Left ventricle myocardium inferior (tissue), 1 donor: ENCODE data around the gene LRP1B. TPM values are rescaled to one million over a fixed set of nuclear protein-coding genes. Genes with fewer than 3 reads are reported as not detected.
"Not testable (repeated sequence)": the region's sequence is repeated elsewhere in the genome, so short reads cannot be mapped to it uniquely, and the experiment has no call there.

Experiments
- DNase-seq: peaks from one replicate; pipeline ENCODE4 v3.0.0-alpha.2; 2020
- H3K27ac ChIP-seq: fragments of 200-600 bp; replicated peaks from 2 replicates; pipeline ENCODE4 v1.8.0; 2021
- H3K27me3 ChIP-seq: fragments of 200-600 bp; 2 replicates; pipeline ENCODE4 v1.8.0; 2021; ENCODE audit warnings: low read depth
- H3K36me3 ChIP-seq: fragments of 200-600 bp; 2 replicates; pipeline ENCODE4 v1.8.0; 2021
- H3K4me1 ChIP-seq: fragments of 200-600 bp; 2 replicates; pipeline ENCODE4 v1.8.0; 2021
- H3K4me3 ChIP-seq: fragments of 200-600 bp; 2 replicates; pipeline ENCODE4 v1.8.0; 2021; ENCODE audit warnings: mild to moderate bottlenecking, moderate library complexity
- H3K9me3 ChIP-seq: fragments of 200-600 bp; replicated peaks from 2 replicates; pipeline ENCODE4 v1.8.0; 2021
- intact Hi-C: fragments of 100-400 bp; cut with micrococcal nuclease; formaldehyde crosslinking; loops from one replicate; pipeline ENCODE4 v1.11.0; 2022
- total RNA-seq: library from RNA; stranded (reverse); fragmentation: NEBNext Ultra II Directional; extraction: Animal tissue kit (Norgen Biotek cat#: 25700); gene quantifications from one replicate; pipeline ENCODE4 v1.2.1, GENCODE V29; 2021
- TF ChIP-seq, protein P1 (sequence below): fragments of 200-600 bp; IDR thresholded peaks from 2 replicates; pipeline ENCODE4 v1.8.0; 2021; ENCODE audit warnings: antibody characterized with exemption, mild to moderate bottlenecking, borderline replicate concordance
- donor health status: DM: no; HTN: yes; CAD: no; lungs with severe emphysema.

LRP1B gene
- total RNA-seq, 1 donor from 2014 or later, result 0.08 TPM

DNA sequence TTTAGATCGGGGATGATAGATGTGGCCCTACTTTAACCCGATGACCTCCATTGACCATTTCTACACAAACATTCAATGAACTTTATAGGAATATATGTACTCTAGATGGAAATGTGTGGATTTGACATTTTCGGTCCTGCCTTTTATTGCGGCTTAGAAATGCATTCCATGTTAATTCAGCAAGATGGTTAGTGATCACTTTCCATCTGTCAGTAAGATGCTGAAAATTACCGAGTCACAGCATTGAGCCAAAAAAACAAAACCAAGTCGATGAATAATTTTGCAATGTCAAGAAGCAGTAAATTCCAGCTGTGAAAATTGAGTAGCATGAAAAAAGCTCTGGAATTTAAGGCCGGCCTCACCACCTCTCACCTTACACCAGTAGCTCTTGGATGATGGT, 1708.1 kb downstream of the LRP1B start:
- no peaks in the 10 kb centered on the region for H3K27me3 ChIP-seq
- TF ChIP-seq, protein P1, sequence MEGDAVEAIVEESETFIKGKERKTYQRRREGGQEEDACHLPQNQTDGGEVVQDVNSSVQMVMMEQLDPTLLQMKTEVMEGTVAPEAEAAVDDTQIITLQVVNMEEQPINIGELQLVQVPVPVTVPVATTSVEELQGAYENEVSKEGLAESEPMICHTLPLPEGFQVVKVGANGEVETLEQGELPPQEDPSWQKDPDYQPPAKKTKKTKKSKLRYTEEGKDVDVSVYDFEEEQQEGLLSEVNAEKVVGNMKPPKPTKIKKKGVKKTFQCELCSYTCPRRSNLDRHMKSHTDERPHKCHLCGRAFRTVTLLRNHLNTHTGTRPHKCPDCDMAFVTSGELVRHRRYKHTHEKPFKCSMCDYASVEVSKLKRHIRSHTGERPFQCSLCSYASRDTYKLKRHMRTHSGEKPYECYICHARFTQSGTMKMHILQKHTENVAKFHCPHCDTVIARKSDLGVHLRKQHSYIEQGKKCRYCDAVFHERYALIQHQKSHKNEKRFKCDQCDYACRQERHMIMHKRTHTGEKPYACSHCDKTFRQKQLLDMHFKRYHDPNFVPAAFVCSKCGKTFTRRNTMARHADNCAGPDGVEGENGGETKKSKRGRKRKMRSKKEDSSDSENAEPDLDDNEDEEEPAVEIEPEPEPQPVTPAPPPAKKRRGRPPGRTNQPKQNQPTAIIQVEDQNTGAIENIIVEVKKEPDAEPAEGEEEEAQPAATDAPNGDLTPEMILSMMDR, result no peak
- intact Hi-C loops, result no loop called here
- no peak for DNase-seq
- H3K4me1 ChIP-seq, result no peaks in the 10 kb centered on the region
- H3K36me3 ChIP-seq, result no peaks in the 10 kb centered on the region
- no peak overlapping the region for H3K4me3 ChIP-seq
- H3K9me3 ChIP-seq, result no peaks in the 10 kb centered on the region
- H3K27ac ChIP-seq, result no peak overlapping the region

DNA sequence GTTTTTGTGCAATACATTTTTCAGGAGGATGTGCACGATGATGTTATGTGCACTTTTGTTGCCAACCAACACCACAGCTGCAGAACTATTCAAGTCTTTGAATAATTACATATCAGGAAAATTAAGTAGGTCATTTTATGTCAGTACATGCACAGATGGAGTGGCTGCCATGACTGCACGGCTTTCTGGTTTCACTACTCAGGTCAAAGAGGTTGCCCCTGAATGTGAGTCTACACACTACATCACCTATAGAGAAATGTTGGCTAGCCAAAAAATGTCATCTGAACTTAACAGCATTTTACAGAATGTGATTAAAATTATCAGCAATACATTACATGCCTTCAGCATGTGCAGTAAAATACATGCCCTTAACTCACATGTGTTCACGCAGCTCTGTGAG, 1713.3 kb downstream of the LRP1B start:
- Histone ChIP-seq H3K27me3 (no peaks in the 10 kb centered on the region), H3K27ac (no peak overlapping the region), H3K4me1 (no peaks in the 10 kb centered on the region), H3K4me3 (no peak overlapping the region), H3K9me3 (peaks cover 8% of the 10 kb centered on the region), H3K36me3 (no peaks in the 10 kb centered on the region)
- DNase-seq, result no peak
- TF ChIP-seq, protein P1, result no peak
- intact Hi-C loops, result no loop called here

DNA sequence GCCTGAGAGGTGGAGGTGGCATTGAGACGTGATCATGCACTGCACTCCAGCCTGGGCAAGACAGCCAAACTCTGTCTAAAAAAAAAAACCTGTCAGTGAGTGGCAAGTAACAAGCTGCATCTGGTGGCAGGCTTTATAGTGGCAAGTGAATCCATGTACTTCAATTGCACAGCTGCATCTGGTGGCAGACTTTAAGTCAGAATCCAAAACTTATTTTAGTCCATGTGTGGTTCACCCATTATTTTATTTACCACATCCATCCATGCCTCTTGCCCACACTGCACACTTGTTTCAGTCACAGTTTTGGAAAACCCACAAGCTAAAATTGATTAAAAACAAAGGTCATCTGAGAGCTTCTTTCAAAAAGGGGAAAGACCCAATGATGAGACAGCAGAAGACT, 1714.2 kb downstream of the LRP1B start:
- intact Hi-C loops, result no loop called here
- Histone ChIP-seq H3K4me1 (no peaks in the 10 kb centered on the region), H3K36me3 (no peaks in the 10 kb centered on the region), H3K4me3 (no peak overlapping the region), H3K27me3 (no peaks in the 10 kb centered on the region), H3K9me3 (peaks cover 8% of the 10 kb centered on the region), H3K27ac (no peak overlapping the region)
- DNase-seq, result no peak
- TF ChIP-seq, protein P1, result no peak

DNA sequence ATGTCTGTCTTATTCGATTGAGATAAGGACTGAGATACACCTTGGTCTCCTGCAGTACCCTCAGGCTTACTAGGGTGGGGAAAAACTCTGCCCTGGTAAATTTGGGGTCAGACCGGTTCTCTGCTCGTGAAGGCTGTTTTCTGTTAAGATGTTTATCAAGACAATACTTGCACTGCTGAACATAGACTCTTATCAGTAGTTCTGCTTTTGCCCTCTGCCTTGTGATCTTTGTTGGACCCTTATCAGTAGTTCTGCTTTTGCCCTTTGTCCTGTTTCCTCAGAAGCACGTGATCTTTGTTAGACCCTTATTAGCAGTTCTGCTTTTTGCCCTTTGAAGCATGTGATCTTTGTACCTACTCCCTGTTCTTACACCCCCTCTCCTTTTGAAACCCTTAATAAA, 1715.8 kb downstream of the LRP1B start:
- H3K4me3 ChIP-seq, H3K9me3 ChIP-seq, H3K27me3 ChIP-seq, H3K4me1 ChIP-seq, DNase-seq, H3K27ac ChIP-seq, H3K36me3 ChIP-seq, intact Hi-C loops: not testable (repeated sequence)

DNA sequence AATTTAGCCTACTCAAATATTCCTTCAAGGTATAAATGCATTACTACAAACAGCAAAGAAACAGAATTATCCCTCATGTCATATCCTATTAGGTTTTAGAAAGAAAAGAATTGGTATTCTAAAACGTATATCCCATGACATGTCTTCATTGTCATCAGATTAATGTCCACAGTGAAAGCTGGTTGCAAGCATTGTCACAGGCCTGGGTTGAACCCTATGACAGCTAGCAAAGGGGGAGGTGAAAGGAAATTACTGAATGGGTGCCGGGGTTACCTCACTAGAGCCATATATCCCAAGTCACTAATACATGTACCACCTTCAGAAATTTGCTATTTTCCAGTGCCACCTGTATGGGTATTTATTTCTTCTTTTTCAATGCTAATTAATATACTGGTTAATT, 1720.1 kb downstream of the LRP1B start:
- DNase-seq, result no peak
- H3K27ac ChIP-seq, result no peak overlapping the region
- TF ChIP-seq, protein P1, result no peak

DNA sequence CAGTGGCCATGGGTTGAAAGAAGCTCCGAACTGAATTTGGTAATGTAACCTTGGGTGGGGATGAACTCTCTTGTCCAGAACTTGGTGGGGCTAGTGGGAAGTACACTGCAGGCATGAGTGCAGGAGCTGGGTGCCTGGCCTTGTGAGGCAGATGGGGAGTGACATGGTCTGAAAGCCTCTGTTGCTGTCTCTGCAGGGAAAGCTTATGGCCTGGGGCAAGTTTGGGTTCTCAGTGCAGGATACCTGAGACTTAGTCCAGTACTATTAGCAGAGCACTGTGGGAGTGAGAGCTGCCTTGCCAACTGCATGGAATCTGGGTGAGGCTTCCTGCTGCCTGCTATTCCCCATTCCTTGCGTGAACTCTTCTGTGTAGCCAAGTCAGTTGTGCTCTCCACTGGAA, 1729.8 kb downstream of the LRP1B start:
- no peak for DNase-seq
- intact Hi-C loops, result no loop called here
- H3K36me3 ChIP-seq, result no peaks in the 10 kb centered on the region
- no peak overlapping the region for H3K4me3 ChIP-seq
- H3K4me1 ChIP-seq, result no peaks in the 10 kb centered on the region
- H3K27me3 ChIP-seq, result no peaks in the 10 kb centered on the region
- H3K9me3 ChIP-seq, result peaks cover 40% of the 10 kb centered on the region
- TF ChIP-seq, protein P1, result no peak
- no peak overlapping the region for H3K27ac ChIP-seq

More for the DNA sequence above, 1720.1 kb downstream of the LRP1B start:
- Histone ChIP-seq H3K27me3 (no peaks in the 10 kb centered on the region), H3K36me3 (no peaks in the 10 kb centered on the region), H3K4me1 (no peaks in the 10 kb centered on the region), H3K4me3 (no peak overlapping the region), H3K9me3 (peaks cover 29% of the 10 kb centered on the region)
- intact Hi-C loops, result no loop called here
